NCI-H2196 treated with DMSO at 0.1 percent for 48 hours (cell line): ENCODE data around the gene TIRAP.

Source experiments
- DNase-seq: peaks from one replicate; lab custom pipeline; 2025; ENCODE audit not compliant: unreplicated experiment; lab: John Stamatoyannopoulos, UW

Gene TIRAP

DNA sequence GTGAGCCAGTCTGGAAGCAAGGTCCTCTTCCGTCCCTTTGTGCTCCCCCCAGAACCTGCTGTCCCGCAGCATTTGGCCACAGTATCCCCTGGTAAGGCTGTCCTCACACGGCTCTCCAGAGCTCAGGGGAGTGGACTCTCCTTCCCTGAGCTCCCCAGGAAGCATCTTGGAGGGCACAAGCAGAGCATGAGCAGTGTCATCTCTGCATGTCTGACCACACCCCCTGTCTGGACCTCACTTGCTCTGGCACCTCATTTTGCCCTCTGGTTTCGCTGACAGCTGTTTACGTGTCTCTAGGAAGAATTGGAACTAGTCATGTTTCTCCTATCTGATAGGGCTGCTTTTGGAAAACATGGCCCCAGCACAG is 36.5 kb downstream of the TIRAP start:
- no peak for DNase-seq

DNA sequence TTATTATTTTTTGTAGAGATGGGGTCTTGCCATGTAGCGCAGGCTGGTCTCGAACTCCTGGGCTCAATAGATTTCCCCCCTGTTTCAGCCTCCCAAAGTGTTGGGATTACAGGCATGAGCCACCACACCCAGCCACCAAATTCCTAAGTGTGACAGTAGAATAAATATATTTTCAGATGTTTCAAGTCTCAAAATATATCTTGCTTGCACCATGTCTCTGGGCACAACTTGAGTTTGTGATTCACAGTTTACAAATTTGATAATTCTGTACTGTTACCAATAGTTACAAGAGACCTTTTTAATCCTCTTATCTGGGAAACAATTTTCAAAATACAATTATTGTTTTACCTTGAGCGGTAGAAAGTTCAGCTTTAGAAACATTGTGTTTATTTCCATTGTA is 40.1 kb downstream of the TIRAP start:
- DNase-seq, result no peak

DNA sequence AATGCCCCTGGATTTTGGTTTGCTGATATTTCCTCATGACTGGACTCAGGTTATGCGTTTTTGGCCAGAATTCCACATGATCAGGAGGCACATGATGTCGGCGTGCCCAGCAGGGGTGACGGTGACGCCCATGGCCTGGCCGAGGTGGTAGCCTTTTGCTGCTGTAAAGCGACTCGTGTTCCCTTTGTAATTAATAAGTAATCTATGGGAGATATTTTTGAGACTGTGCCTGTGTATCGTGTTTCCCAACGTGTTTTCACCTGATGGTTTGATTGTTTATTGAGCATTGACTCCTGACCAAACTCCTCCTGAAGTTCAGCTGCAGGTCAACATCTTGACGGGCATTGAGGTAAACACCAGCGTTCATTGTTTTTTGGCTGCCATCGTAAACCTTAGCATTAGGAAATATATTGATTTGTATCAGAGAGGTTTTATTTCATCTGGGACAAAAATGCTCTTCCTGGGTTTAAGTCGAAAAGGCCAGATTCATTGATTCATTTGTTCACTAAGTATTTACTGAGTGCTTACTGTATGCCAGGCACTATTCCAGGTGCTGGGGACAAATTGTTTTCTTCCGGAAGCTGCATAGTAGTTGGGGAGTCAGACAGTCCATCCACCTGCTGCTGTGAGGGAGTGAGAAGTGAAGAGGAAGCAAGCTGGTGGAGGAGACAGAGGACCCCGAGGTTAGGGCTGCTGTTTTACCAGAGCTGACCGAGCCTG is 44.5 kb downstream of the TIRAP start:
- no peak for DNase-seq

DNA sequence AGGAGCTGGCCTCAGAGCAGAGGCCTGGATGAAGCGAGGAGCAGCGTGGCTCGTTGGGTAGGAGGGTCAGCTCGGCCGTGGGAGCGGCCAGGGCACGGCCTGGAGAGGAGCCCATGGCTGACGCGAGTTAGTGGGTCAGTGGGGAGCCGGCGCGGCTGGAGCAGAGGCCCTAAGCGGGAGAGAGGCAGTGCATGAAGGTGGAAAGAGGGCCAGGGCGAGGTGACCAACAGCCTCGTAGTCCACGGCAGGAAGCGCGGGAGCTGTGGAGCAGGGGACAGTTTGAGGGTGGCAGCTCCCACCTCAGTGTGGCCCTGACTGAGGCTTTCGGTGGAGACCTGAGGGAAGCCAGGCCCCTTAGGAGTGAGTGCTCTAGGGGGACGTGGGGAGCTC is 45.1 kb downstream of the TIRAP start:
- no peak for DNase-seq

DNA sequence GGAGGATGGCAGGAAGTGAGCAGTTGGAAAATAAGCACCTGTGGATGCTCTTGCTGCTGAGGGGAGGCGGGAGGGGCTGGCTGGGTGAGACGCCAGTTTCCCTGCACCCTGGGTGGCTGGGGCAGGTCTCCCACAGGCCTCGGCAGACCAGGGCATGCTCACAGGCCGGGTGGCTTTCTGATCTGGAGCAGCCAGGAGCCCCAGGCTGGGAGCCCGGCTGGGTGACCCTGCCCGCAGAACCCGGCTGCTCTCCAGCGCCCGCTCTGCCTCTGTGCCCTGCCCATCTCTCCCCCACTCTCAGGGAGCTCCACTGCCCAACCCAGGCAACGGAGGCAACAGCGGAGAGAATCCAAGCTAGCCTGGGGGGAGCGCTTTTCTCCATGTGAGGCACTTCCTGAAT is 45.6 kb downstream of the TIRAP start:
- DNase-seq, result no peak

DNA sequence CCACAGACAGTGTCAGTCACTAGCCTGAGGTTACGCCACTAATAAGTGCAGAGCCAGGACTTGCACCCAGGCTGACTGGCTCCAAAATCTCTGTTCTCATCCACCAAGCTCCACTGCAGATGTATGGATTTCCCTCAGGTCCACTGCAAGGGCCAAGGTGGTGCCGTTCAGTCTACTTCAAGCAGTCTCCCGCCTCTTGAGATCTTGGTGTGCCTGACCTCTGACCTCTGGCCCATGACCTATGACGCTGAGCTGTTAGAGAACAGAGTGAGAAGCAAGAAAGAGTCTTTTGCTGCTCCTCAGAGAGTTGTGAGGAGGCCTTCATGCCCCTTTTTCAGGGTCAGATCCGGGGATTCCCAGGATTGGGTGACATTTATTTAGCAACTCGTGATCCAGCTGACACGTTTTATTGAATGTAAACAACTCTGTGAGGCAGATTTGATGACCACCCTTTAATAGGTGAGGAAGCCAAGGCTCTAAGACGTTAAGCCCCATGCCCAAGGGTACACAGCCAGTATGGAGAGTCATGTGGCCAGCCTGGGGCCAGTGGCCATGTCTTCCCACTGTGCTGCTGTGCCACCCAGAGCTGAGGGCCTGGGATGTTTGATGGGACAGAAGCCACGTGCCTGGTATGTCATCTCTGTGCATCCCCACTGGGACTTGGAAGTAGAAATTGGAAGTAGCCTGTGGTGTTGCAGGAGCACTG is 46.2 kb downstream of the TIRAP start:
- DNase-seq, result no peak

DNA sequence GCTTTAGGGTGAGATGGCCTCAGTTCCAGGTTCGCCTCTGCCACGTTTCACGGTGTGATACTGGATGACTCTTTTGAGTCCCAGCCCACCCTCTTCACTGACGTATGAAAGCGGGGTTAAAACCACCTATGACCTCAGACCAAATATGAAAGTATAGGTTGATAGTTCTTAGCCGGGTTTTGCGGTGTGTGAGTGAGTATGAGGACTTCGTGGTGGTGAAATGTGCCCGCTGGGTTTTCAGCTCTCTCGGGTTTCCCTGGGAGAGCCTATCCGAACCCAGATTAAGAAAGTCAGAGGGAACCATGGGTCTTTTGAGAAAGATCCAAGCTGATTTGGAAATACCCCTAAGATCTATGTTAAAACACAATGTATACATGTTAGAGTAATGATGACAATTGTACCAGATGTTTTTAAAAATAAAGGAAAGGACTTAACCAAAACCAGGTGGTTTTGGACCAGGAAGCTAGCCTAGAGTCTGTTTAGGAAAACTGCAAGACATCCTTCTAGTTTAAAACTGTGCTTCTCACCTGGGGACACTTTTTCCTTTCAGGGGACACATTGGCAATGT is 46.8 kb downstream of the TIRAP start:
- no peak for DNase-seq

DNA sequence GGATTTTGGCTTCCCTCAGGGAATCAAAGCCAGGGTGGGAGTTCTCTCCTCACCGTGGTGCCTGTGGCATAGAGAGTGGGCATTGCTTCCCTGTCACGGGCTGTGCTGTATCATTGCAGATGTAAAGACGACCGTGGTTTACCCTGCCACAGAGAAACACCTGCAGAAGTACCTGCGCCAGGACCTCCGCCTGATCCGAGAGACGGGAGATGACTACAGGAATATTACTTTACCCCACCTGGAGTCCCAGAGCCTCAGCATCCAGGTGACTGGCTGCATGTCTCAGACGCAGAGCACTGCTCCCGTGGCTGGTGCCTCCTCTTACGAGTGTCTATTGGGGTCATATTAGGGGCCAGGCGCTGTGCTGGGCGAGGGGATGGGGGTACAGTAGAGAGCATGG is 48.4 kb downstream of the TIRAP start:
- DNase-seq, result no peak

DNA sequence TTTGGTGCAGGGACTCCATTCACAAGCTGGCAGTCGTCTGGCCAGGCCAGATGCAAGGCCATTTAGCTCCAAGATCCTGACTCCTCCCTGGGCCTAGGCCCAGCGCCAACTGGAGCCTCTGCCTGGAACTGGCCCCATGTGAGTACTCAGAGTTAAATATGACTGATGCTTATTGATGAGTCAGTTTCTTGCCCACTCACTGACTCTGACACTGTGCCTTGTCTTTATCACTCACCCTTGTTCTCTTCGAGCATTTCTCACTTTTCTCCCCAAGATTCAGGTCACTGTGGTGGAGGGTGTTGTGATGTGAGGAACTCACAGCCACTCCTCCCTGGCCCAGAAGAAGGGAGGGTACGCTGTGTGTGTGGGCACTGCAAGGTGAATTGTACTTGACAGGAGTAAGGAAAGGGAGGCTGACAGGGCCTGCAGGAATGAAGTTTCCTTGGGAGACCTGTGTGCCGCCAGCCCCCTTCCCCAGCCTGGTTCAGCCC is 49.4 kb downstream of the TIRAP start:
- DNase-seq, result no peak

DNA sequence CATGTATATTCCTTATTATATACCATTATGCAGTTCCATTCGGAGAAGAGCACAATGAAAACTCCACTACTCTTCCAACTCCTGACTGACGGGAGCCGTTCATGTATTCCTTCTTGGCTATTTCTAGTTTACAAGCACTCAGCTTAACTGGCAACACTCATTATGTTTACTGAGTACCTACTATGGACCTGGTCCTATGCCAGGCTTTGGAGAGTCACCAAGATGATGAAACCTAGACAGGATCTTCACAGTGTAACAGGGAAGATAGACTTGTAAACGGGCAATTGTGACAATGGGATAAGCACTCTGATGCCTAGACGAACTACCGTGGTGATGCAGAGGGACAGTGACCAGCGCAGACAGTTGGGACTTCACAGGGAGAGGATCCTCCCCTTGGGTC is 50.2 kb downstream of the TIRAP start:
- DNase-seq, result no peak

DNA sequence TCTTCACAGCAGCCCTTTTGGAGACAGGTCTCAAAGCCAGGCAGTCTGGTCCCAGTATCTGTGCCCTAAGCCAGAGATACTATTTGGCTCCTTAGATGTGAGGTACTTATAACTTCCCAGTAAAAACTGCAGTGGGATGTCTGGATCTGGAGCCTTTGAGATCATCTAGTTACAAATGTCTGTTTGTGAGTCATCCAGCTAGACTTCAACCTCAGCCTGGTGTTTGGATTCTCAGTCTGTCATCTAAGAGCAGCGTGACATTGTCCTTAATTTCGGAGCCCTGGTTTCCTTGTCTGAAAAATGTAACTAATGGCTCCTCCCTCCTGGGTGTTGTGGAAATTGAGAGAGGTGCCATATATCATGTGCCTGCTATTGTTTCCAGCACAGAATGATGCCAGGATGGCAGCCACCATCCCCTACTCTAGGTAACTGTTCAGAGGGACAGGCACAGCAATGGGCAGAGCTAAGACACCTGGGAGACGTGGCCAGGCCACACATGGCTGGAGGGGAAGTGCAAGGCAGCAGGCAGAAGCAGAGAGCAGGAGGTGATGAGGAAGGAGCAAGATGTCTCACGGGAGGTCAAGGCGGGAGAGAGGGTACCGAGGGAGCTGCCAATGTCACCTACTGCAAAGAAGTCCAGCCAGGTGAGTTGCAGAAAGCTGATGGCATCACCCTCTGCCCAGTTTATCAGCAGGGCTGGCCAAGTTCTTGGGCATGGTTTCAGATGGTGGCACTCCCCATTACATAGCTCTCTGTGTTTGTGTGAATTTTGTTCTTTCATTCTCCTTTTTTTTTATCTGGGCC is 52.0 kb downstream of the TIRAP start:
- no peak for DNase-seq

DNA sequence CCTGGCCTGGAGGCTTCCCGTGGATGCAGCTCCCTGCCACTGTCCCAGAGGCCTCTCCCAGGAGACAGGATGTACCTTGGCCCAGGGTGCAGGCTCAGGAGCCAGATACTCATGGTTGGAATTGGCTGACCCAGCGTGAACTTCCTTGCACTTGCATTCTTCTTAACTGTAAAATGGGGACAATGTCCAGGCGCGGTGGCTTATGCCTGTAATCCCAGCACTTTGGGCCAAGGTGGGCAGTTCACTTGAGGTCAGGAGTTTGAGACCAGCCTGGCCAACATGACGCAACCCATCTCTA is 52.5 kb downstream of the TIRAP start:
- no peak for DNase-seq

DNA sequence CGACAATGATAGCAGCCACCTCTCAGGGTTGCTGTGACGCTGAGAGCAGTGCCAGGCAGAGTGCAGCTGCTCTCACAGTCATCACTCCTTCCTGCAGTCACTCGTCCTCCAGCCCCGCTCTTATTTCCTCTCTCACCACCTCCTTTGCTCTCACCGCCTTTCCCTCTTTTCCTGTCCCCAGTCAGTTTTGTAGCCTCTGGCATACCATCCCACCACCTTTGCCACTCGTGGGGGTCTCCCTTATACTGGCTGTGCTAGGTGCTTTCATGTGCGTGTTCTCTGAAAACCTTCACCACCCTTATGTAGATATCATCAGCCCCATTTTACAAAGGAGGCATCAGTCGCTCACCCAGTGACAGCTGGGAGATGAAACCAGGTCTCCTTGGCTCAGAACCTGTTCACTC is 53.2 kb downstream of the TIRAP start:
- no peak for DNase-seq

DNA sequence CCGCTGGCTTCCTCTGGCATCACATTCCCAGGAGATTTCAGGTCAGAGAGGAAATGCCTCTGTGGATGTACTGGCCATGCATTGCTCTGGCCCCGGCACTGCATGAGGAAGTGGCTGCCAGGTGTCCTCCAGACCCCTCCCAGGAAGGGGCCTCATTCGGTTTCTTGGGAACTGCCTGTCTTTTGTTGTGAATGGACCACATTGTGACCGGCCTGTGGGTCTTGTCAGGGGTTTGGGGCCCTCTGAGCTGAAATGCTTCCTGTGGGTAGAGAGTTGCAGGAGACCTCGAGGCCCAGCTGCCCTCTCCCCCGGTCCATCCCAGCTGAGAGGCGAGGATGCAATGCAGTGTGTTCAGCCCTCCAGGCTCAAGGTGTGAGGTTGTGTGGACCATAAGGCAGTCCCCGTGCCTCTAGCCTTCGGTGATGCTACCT is 53.8 kb downstream of the TIRAP start:
- DNase-seq, result no peak

DNA sequence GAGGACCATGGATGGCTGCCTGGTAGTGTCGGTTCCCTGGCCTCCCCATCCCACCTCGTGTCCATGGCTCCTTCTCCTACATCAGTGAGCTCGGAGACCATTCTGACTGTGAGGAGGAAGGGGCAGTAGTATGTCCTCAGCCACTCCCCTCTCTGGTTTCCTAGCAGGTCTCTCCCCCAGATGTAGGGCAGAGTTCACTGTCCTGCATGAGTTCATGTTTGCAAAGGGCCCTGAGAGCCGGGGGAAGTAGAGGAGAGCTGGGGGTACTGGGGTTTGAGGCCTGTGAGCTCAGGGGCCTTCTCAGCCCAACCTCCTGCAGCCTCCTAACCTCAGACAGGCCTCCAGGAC is 54.2 kb downstream of the TIRAP start:
- no peak for DNase-seq

DNA sequence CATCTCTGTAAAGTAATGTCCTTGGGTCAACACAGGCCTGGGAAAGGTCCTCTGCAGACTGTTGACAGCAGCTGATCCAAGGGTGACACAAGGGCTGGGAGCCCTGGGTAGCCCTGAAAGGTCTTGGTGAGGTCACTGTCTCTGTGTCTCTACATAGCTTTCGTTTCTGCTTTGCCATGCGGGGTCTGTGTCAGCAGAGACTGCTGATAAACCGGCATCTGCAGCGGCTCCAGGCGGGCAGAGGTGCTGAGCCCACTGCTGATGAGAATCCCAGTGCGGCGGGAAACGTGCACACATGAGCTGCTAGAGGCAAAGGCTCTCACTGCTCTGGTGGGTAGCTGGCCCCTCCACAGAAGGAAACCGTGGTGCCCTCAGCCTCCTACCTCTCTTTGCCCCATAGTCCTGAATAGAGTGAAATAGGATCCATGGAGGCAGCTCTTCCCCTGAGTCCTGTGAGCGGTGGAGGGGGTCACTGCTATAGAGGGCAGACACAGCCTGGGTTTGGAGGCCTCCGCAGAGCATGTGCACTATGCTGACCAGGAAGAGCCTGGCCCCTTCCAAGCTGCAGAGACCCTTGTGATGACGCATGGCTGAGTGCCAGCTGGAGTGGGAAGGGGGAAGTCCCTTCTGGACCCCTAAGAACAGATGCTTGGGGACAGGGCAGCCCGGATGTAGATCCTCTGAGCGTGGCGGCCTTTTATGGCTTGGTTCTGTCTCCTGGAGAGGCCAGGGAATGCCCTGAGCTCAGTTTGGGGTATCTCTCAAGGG is 54.8 kb downstream of the TIRAP start:
- DNase-seq, result no peak

DNA sequence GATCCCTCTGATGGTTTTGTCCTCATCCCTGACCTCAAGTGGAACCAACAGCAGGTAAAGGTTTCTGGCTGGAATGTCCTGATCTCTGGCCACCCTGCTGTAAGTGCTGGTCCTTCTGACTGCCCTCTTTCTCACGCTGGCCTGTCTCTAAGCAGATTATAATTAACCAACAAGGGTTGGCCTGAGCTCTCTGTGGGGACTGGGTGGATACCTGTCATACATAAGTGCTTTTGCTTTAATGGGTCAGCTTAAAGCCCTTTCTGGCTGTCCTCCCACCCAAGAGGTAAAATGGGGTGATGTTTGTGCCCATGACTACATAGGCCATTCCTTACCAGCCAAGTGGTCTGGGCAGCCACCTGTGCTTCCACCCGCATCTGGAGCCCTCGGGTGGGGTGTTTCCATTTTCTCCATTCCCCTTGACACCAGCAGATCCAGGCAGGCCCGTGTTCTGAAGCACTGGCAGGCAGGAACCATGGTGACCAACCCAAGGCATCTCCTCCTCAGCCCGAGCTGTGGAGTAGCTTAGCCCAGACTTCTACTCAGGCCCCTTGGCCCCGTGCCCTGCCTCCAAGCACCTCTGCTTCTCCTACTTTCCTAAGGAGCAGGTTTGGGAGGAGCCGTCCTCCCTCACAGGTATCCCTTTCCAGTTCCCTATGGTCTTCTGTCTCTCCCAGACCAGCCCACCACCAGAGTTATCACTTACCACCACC is 55.6 kb downstream of the TIRAP start:
- DNase-seq, result no peak

DNA sequence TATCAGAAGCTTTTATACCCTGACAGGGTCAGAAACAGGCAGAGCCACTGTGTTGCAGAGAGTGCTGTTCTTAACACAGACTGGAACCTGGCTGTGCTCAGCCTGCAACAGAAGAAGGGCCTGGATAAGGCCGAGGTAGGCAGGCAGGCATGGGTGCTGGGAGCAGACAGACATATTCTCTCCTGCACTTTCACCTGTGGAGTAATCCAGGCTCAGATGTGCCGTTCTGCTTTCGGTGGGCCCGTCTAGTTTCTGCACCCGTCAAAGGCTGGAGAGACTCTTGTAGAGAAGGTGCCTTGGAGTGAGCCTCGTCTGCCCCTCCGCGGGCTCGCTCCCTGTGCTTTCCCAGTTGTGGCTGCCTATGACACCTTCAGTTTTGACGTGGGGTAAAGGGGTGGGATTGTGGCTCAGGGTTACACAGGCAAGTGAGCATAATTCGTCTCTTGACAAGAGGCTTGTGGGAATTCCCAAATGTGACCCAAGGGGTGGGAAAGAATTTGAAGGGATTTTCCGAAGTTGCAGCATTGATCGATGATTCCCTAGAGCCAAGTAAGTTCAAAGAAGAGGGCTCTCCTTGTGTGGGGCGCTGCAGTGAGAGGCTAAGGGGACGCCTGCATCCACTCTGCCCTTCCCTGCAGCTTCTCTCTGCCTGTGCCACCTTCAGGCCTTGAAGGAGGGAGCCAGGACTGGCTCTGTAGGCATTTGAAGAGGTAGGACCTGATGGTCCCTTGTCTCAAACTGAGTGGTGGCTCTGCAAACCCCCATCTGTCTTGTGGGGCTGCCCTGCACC is 56.4 kb downstream of the TIRAP start:
- no peak for DNase-seq

DNA sequence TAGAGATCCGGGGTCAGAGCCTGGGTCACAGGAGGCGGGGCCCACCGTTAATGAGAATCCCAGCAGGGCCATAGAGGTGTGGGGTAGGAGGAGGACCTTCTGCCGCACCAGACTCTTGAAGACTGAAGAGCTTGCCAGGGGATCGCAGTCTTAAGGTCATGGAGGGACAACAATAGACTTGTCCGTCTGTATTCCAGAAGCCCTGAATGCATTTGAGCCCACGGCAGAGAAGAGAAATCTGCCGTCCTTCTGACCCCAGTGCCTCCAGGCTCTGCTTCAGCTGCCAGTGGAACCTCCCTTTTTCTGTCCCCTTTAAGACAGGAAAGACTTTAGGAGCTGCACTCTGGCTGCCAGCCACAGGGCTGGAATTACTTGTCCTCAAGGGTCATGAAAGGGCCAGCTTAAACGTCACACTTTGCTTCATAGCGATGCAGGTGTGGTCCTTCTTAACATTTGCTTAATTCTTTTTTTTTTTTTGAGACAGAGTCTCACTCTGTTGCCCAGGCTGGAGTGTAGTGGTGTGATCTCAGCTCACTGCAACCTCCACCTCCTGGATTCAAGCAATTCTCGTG is 57.1 kb downstream of the TIRAP start:
- DNase-seq, result no peak
